K562 (cell line): ENCODE data around the gene PLEKHA7. TPM values are rescaled to one million over a fixed set of nuclear protein-coding genes. Genes with fewer than 3 reads are reported as not detected.

ENCODE experiments used
- ATAC-seq: fragments of 200-7000 bp; cut with Tn5 transposase; 3 replicates; pipeline ENCODE4 v1.9.1; 2020; ENCODE audit warnings: moderate library complexity
- BruUV-seq: library from RNA; stranded (reverse); fragments of 400-500 nt; replicated peaks from 2 replicates; lab custom pipeline; 2021; lab: Mats Ljungman, UMichigan
- CTCF ChIA-PET: fragments of 300-600 bp; formaldehyde crosslinking; extraction: SDS; loops from one replicate; lab custom pipeline; 2021; ENCODE audit warnings: low intra/inter-chr PET ratio; lab: Yijun Ruan, JAX
- POLR2A ChIA-PET: fragments of 300-600, 350-650 bp; sonication (Branson Sonifier 250); formaldehyde crosslinking; extraction: SDS; loops from one replicate; lab custom pipeline; 2021; ENCODE audit warnings: antibody characterized with exemption, inconsistent platforms; lab: Yijun Ruan, JAX
- DNase-seq, 4 experiments: peaks; one replicate each; pipeline versions ENCODE4 v3.0.0 to v3.0.0-alpha.2; 2011 to 2018; ENCODE audit warnings: low spot score in 3 of 4, mixed read lengths in 3 of 4; ENCODE audit errors: extremely low read depth in 1 of 4
- FAIRE-seq: peaks from 2 replicates; lab custom pipeline; 2011; peaks lifted over from hg19 to GRCh38; lab: Jason Lieb, UNC
- H2AFZ ChIP-seq: 2 replicates; pipeline ENCODE4 v1.6.0; 2011; ENCODE audit warnings: low read depth, low read length, control low read depth, inconsistent platforms
- H3K27ac ChIP-seq: fragments of 200-600 bp; 3 replicates; pipeline ENCODE4 v1.8.0; 2011; ENCODE audit warnings: low read depth, mild to moderate bottlenecking, control low read depth, inconsistent platforms, low read length, moderate library complexity, mixed read lengths; ENCODE audit errors: extremely low read depth
- H3K27me3 ChIP-seq, 2 experiments: fragments of 300-600 bp in 1 of 2; 2 replicates in 1 of 2; 3 replicates in 1 of 2; pipeline versions ENCODE4 v1.6.0 to v1.8.0; 2011; ENCODE audit warnings: inconsistent platforms in 2 of 2, low read length in 2 of 2, mild to moderate bottlenecking in 1 of 2, mixed read lengths in 1 of 2, moderate library complexity in 1 of 2; ENCODE audit not compliant: control insufficient read depth in 2 of 2, insufficient read depth in 2 of 2
- H3K36me3 ChIP-seq: fragments of 300-600 bp; 3 replicates; pipeline ENCODE4 v1.8.0; 2011; ENCODE audit warnings: mild to moderate bottlenecking, low read length, inconsistent platforms; ENCODE audit not compliant: control insufficient read depth, insufficient read depth
- H3K4me1 ChIP-seq, 2 experiments: fragments of 200-600 bp in 1 of 2; replicated peaks in 1 of 2; 2 replicates in 1 of 2; 3 replicates in 1 of 2; pipeline versions ENCODE4 v1.5.1 to v1.8.0; 2011; ENCODE audit warnings: inconsistent platforms in 2 of 2, low read length in 2 of 2, mild to moderate bottlenecking in 1 of 2, mixed read lengths in 1 of 2, moderate library complexity in 1 of 2; ENCODE audit not compliant: control insufficient read depth in 2 of 2, insufficient read depth in 2 of 2
- H3K4me2 ChIP-seq: 2 replicates; pipeline ENCODE4 v1.6.1; 2011; ENCODE audit warnings: low read length, control low read depth, inconsistent platforms, mixed read lengths; ENCODE audit not compliant: insufficient read depth
- H3K4me3 ChIP-seq: fragments of 200-600 bp; sonication (generic), shearing (Covaris generic); 2 replicates; pipeline ENCODE4 v1.5.1; 2016; ENCODE audit warnings: control low read depth, inconsistent platforms
- H3K79me2 ChIP-seq: fragments of 200-600 bp; 3 replicates; pipeline ENCODE4 v1.8.0; 2011; ENCODE audit warnings: low read length, inconsistent platforms; ENCODE audit not compliant: control insufficient read depth, insufficient read depth
- H3K9ac ChIP-seq, 2 experiments: 2 replicates each; pipeline versions ENCODE4 v1.6.0 to v1.6.1; 2011; ENCODE audit warnings: low read depth in 2 of 2, low read length in 2 of 2, control low read depth in 1 of 2, inconsistent platforms in 1 of 2, mild to moderate bottlenecking in 1 of 2, mixed read lengths in 1 of 2; ENCODE audit not compliant: insufficient read depth in 1 of 2
- H3K9me1 ChIP-seq: one replicate; pipeline ENCODE4 v1.6.0; 2011; ENCODE audit warnings: inconsistent platforms, mild to moderate bottlenecking, low read length, moderate library complexity; ENCODE audit not compliant: control insufficient read depth, insufficient read depth
- H3K9me3 ChIP-seq: replicated peaks from 2 replicates; pipeline ENCODE4 v1.5.1; 2011; ENCODE audit warnings: low read depth, low read length, inconsistent platforms; ENCODE audit not compliant: control insufficient read depth, insufficient read depth
- H4K20me1 ChIP-seq: replicated peaks from 2 replicates; pipeline ENCODE4 v1.6.1; 2011; ENCODE audit warnings: low read length, inconsistent platforms, mixed read lengths; ENCODE audit not compliant: control insufficient read depth, insufficient read depth
- ADNP ChIP-seq: fragments of 200-800 bp; sonication (Bioruptor generic); IDR thresholded peaks from 2 replicates; pipeline ENCODE4 v1.6.1; 2016; ENCODE audit warnings: missing genetic modification characterization, missing compliant biosample characterization
- CSDE1 ChIP-seq, 2 experiments: fragments of 450-650 bp; IDR thresholded peaks; 2 replicates each; pipeline ENCODE4 v1.6.1; 2016; ENCODE audit warnings: mild to moderate bottlenecking in 1 of 2
- DPF2 ChIP-seq: fragments of 450-650 bp; IDR thresholded peaks from 2 replicates; pipeline ENCODE4 v1.6.1; 2016
- HDAC1 ChIP-seq, 2 experiments: fragments of 450-650 bp; IDR thresholded peaks; 2 replicates each; pipeline ENCODE4 v1.6.1; 2016 to 2017; ENCODE audit warnings: inconsistent platforms in 1 of 2, mild to moderate bottlenecking in 1 of 2, moderate library complexity in 1 of 2
- TAF15 ChIP-seq: fragments of 200-400 bp; formaldehyde crosslinking; IDR thresholded peaks from 2 replicates; pipeline ENCODE4 v1.6.1; 2017; ENCODE audit warnings: mild to moderate bottlenecking, low read depth, low read length, moderate library complexity
- TEAD1 ChIP-seq, 2 experiments: fragments of 450-650 bp in 1 of 2; sonication (generic) in 1 of 2; formaldehyde crosslinking; IDR thresholded peaks; 2 replicates each; pipeline versions ENCODE4 v1.4.0 to v1.8.0; 2020 to 2022; ENCODE audit warnings: mild to moderate bottlenecking in 2 of 2, missing genetic modification reagents in 1 of 2
- XRCC4 ChIP-seq: IDR thresholded peaks from one replicate; pipeline ENCODE4 v1.6.1; 2011; ENCODE audit not compliant: insufficient read depth, insufficient read length; ENCODE audit errors: extremely low read depth
- WGBS: fragments of 100-300 bp; shearing (Covaris generic); methylation state at CpG from one replicate; pipeline ENCODE4 v1.1.6; 2016; ENCODE audit warnings: low coverage, mixed read lengths; ENCODE audit not compliant: insufficient coverage; ENCODE audit errors: missing lambda C conversion rate; 5-methylcytosine and 5-hydroxymethylcytosine counted together
- in situ Hi-C: fragments of 300-500 bp; cut with MboI; formaldehyde crosslinking; loops from 4 replicates; pipeline ENCODE4 v1.15.0; 2018; ENCODE audit warnings: inconsistent platforms, mixed read lengths
- intact Hi-C: fragments of 100-400 bp; cut with micrococcal nuclease; formaldehyde crosslinking; loops from 2 replicates; pipeline ENCODE4 v1.14.2; 2022
- polyA plus RNA-seq, 8 experiments: library from polyadenylated mRNA; depleted of rRNA in 4 of 8; stranded (reverse) in 5 of 8; unstranded in 3 of 8; fragments of >200 nt; fragmentation: Nextera tagmentation in 2 of 8; fragmentation: Illumina TruSeq in 1 of 8; extraction: Ambion mirVana in 2 of 8; extraction: Trizol in 1 of 8; gene quantifications; 2 replicates each; pipeline versions ENCODE4 v1.2.1 to v1.2.3, GENCODE V29; 2011 to 2014; ENCODE audit warnings: inconsistent platforms in 1 of 8, missing spikeins in 1 of 8
- total RNA-seq, 7 experiments: library from RNA; depleted of rRNA in 6 of 7; stranded (reverse); fragments of >200 nt in 6 of 7; fragmentation: Illumina TruSeq in 2 of 7; extraction: Trizol in 2 of 7; gene quantifications; 2 replicates each; pipeline versions ENCODE4 v1.2.1 to v1.2.3, GENCODE V29; 2011 to 2021; ENCODE audit warnings: low replicate concordance in 1 of 7
- TF ChIP-seq, protein P1 (sequence below): sonication (generic); formaldehyde crosslinking; IDR thresholded peaks from 2 replicates; pipeline ENCODE4 v1.8.1; 2023; ENCODE audit warnings: mild to moderate bottlenecking, missing genetic modification reagents, moderate library complexity

Gene PLEKHA7
- total and polyA plus RNA-seq, 9 of the 15 experiments (the other 6 are each of a cell fraction or from before 2014, with no cell fraction given): 0.06 to 0.77 (median 0.20) TPM; not detected in 1

DNA sequence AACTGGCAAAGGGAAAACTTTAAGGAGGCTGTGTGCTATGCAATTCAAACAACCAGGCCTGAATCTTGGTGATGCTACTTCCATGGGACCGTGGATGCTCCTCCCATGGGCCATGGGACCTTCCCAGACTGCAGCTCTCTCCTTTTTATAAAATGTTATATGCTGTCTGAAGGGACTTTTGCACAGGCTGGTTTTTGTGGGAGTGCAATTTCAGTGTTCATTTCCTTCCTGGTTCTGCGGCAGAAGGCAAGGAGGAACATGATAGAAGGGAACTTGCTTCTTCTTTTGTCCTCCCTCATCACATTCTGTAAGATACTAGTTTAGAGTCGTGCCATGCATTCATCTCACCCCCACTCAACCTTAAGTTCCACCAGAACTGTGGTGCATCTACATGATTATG, 206.9 kb downstream of the PLEKHA7 start:
- Histone ChIP-seq H4K20me1 (no peaks in the 10 kb centered on the region), H2AFZ (no peak overlapping the region), H3K4me1 (no peaks in the 10 kb centered on the region; a peak in 1 of 5 replicates), H3K4me2 (no peak overlapping the region), H3K9me3 (no peaks in the 10 kb centered on the region), H3K27ac (no peak overlapping the region), H3K79me2 (no peaks in the 10 kb centered on the region), H3K9ac (no peak overlapping the region), H3K27me3 (peaks cover 60 to 67% of the 10 kb centered on the region in 2 experiments), H3K9me1 (no peaks in the 10 kb centered on the region), H3K4me3 (no peak overlapping the region), H3K36me3 (no peaks in the 10 kb centered on the region)
- 3% methylated on average over 3 of the region's 3 CpGs for WGBS
- no peak for TF ChIP-seq XRCC4
- TF ChIP-seq TEAD1 (CRISPR knock-in tag; IDR thresholded peaks at IDR 0.05): no peak
- no peak for TF ChIP-seq TAF15
- TF ChIP-seq ADNP (tag): no peak
- no peak for TF ChIP-seq DPF2
- TF ChIP-seq, protein P1, sequence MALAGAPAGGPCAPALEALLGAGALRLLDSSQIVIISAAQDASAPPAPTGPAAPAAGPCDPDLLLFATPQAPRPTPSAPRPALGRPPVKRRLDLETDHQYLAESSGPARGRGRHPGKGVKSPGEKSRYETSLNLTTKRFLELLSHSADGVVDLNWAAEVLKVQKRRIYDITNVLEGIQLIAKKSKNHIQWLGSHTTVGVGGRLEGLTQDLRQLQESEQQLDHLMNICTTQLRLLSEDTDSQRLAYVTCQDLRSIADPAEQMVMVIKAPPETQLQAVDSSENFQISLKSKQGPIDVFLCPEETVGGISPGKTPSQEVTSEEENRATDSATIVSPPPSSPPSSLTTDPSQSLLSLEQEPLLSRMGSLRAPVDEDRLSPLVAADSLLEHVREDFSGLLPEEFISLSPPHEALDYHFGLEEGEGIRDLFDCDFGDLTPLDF (CRISPR knock-in tag): no peak
- TF ChIP-seq CSDE1 (IDR thresholded peaks at IDR 0.05): no peak
- no peak for TF ChIP-seq HDAC1 (IDR thresholded peaks at IDR 0.05)
- no peak for FAIRE-seq
- ATAC-seq: no peak
- CTCF ChIA-PET: no interaction called here
- no TSS peak for BruUV-seq
- DNase-seq: no peak
- intact Hi-C loops (no loop called here), in situ Hi-C loops (no loop called here)
- POLR2A ChIA-PET: no interaction called here
